HG03521 (cell line): ENCODE measurements around the gene IL23R.
"Not testable (repeated sequence)": the region's sequence is repeated elsewhere in the genome, so short reads cannot be mapped to it uniquely, and the experiment has no call there.

ENCODE experiments used
- ATAC-seq: cut with Tn5 transposase; IDR thresholded peaks from one replicate; pipeline ENCODE4 v1.9.1; 2021; ENCODE audit warnings: mild to moderate bottlenecking, moderate library complexity; ENCODE audit not compliant: unreplicated experiment

Gene IL23R

GRCh38 chr1:67147973-67148372 lies 18.3 kb upstream of the IL23R start:
- not testable (repeated sequence) for ATAC-seq

- peak; percentile 24 for ATAC-seq
Observed at GRCh38 chr1:67148516-67149178, 17.6 kb upstream of the IL23R start.

GRCh38 chr1:67149179-67149770 lies 17.0 kb upstream of the IL23R start:
- peak; percentile 90 for ATAC-seq

DNA sequence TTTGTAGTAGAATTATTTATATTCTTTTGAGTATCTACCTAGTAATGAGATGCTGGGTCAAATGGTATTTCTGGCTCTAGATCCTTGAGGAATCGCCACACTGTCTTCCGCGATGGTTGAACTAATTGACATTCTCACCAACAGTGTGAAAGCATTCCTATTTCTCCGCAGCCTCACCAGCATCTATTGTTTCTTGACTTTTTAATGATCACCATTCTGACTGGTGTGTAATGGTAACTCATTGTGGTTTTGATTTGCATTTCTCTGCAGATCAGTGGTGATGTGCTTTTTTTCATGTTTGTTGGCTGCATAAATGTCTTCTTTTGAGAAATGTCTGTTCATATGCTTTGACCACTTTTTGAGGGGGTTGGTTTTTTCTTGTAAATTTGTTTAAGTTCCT lies 15.3 kb upstream of the IL23R start:
- no peak for ATAC-seq

- ATAC-seq, result no peak
Observed at GRCh38 chr1:67158401-67158800, 7.9 kb upstream of the IL23R start.

DNA sequence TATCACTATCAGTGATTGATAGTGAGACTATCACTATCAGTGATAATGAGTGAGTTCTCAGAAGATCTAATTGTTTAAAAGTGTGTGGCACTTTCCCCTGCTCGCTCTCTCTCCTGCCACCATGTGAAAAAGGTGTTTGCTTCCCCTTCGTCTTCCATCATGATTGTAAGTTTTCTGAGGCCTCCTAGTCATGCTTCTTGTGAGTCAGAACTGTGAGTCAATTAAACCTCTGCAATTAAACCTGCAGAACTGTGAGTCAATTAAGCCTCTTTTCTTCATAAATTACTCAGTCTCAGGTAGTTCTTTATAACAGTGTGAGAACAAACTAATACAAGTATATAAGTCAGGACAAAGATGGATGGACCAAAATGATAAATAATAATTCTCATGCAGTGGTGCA lies 7.0 kb upstream of the IL23R start:
- ATAC-seq, result no peak

DNA sequence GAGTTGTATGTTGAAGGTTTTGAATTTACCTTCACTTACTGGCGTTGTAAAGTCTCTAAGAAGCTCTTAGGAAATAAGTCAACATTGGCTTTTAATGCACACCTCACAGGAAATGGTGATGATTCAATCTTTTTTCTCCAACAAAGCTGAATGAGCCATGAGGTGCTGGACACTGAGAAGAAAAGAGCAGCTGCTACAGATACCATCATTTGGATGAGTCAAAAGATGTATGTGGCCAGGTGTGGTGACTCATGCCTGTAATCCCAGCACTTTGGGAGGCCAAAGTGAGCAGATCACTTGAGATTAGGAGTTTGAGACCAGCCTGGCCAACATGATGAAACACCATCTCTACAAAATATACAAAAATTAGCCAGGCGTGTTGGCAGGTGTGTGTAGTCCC lies 3.3 kb upstream of the IL23R start:
- no peak for ATAC-seq

- ATAC-seq, result no peak
Observed at GRCh38 chr1:67165468-67166041, 699 bp upstream of the IL23R start.

GRCh38 chr1:67169496-67169895 lies 3.2 kb downstream of the IL23R start:
- no peak for ATAC-seq

- ATAC-seq, result no peak
Observed at GRCh38 chr1:67169932-67170331, 3.7 kb downstream of the IL23R start.

DNA sequence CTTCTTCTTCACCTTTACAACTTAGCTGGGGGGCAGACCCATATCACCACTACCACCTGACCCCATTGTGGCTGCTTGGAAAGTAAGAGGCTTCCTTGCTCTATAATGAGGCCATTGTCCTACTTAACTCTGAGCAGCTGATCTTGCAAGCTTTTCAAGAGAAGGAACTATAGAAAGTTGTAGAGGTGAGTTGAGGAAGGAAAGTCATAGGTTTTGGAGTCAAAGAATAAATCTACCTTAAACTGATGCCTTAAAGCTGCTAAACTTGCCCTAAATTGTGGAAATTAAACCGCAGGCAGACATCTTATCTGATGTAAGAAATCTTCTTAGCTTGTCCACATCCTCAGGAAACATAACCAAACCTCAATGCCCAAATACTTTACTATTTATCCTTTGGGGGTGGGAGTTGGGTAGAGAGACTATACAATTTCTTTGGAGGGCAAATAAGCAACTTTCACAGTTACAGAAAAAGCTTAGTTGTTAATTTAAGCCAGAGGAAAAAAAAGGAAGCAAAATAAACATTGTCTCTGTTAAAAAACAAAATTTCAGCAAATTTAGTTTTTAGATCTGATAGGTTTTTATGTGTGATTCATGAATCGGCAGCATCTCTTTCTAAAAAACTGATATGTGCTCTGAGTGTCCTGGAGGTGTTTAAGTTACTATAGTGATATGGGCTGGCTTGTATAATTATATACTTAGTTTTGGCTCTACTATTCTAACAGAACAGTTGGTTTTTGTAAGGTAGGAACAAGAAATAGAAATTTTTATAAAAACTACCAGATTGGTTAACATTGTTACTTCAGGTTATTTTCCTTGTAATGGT lies 4.7 kb downstream of the IL23R start:
- no peak for ATAC-seq

GRCh38 chr1:67171574-67171955 lies 5.3 kb downstream of the IL23R start:
- ATAC-seq, result no peak

GRCh38 chr1:67171978-67172377 lies 5.7 kb downstream of the IL23R start:
- no peak for ATAC-seq

- no peak for ATAC-seq
Observed at GRCh38 chr1:67173988-67174387, 7.7 kb downstream of the IL23R start.

- ATAC-seq, result peak; percentile 40
Observed at GRCh38 chr1:67174716-67175284, 8.5 kb downstream of the IL23R start.

- no peak for ATAC-seq
Observed at GRCh38 chr1:67175530-67176087, 9.4 kb downstream of the IL23R start.

- no peak for ATAC-seq
Observed at GRCh38 chr1:67184838-67185421, 18.7 kb downstream of the IL23R start.

DNA sequence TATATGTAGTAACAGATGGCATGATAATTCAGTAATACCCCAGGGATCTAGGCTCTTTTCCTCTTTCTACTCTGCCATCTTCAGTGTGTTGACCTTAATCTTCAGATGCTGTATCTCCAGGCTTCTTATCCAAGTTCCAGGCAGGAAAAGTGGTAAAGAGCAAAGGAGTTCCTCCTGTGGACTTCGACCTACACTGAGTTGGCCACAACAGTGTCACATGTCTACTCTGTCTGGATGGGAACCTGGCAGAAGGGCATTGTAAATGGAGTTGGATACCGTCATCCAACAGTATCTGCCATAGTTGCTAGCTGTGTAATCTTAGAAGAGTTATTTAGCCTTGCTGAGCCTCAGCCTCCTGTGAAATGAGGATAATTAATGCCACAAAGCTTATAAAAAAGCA lies 21.9 kb downstream of the IL23R start:
- no peak for ATAC-seq

DNA sequence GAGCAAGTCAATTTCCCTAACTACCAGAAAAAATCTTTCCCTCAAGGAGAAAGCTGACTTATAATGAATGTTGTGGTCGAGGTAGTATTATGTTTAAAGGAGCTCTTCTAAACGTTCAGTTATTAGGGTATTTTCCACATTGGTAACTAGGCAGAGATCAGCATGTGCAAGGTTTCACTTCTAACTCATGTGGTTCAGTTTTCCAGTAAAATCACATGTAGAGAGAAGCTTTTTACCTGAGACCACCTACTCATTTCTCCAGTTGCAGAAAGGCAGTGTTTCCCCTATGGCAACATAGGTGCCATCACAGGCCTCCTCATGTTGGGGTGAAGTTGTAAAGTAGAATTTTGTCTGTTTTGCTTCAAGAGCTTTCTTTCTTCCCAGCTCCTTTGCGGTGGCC lies 23.7 kb downstream of the IL23R start:
- ATAC-seq, result no peak

- no peak for ATAC-seq
Observed at GRCh38 chr1:67190410-67190809, 24.2 kb downstream of the IL23R start.

DNA sequence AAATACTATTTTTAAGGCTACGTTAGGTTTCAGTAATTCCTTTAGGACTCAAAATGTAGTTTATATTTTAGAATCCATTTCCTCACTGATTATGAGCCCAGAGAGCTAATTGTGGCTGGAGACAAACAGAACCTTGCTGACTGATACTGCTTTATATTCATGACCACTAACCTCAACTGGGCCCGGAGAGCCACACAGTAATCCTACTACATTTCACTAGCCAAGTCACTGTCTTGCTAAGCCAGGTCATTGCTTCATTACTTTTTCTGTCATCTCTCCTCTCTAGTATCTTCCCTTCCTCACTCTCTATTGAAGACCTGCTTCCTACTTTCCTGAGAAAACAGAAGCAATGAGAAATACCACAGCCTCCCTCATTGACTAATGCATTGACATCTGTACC lies 24.7 kb downstream of the IL23R start:
- no peak for ATAC-seq
